ENCODE data around the gene OR12D2. TPM values are rescaled to one million over a fixed set of nuclear protein-coding genes. Genes with fewer than 3 reads are reported as not detected.

Gene OR12D2
- total and polyA plus RNA-seq, 8 donors: not detected

GRCh38 chr6:29414588-29414987, 19.2 kb downstream of the OR12D2 start, which contains the start of gene OR12D1:
Gene OR12D1, plus strand, starts transcription at chr6:29414928.
- Histone ChIP-seq H3K36me3 (no peaks in the 10 kb centered on the region), H3K27ac (no peak within 1 kb of the TSS), H3K27me3 (peaks cover 0 to 4% of the 10 kb centered on the region in 2 donors), H3K9me3 (peaks cover 0 to 10% of the 10 kb centered on the region in 2 donors), H3K4me3 (no peak within 1 kb of the TSS), H3K4me1 (no peaks in the 10 kb centered on the region)
- peak in 1 of 4 donors; percentile 5 for DNase-seq
- intact Hi-C loops (cut with DNase I): no loop called here
- TF ChIP-seq, protein P1, sequence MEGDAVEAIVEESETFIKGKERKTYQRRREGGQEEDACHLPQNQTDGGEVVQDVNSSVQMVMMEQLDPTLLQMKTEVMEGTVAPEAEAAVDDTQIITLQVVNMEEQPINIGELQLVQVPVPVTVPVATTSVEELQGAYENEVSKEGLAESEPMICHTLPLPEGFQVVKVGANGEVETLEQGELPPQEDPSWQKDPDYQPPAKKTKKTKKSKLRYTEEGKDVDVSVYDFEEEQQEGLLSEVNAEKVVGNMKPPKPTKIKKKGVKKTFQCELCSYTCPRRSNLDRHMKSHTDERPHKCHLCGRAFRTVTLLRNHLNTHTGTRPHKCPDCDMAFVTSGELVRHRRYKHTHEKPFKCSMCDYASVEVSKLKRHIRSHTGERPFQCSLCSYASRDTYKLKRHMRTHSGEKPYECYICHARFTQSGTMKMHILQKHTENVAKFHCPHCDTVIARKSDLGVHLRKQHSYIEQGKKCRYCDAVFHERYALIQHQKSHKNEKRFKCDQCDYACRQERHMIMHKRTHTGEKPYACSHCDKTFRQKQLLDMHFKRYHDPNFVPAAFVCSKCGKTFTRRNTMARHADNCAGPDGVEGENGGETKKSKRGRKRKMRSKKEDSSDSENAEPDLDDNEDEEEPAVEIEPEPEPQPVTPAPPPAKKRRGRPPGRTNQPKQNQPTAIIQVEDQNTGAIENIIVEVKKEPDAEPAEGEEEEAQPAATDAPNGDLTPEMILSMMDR (IDR thresholded peaks at IDR 0.05): no peak
- ATAC-seq: no peak

GRCh38 chr6:29419516-29419915, 24.1 kb downstream of the OR12D2 start:
- Histone ChIP-seq H3K4me1 (no peaks in the 10 kb centered on the region), H3K36me3 (no peaks in the 10 kb centered on the region), H3K4me3 (no peak overlapping the region), H3K27ac (no peak overlapping the region), H3K9me3 (no peaks in the 10 kb centered on the region), H3K27me3 (no peaks in the 10 kb centered on the region)
- DNase-seq (no peak), ATAC-seq (no peak)
- TF ChIP-seq, protein P1 (IDR thresholded peaks at IDR 0.05): no peak
- intact Hi-C loops (cut with DNase I): no loop called here

DNA sequence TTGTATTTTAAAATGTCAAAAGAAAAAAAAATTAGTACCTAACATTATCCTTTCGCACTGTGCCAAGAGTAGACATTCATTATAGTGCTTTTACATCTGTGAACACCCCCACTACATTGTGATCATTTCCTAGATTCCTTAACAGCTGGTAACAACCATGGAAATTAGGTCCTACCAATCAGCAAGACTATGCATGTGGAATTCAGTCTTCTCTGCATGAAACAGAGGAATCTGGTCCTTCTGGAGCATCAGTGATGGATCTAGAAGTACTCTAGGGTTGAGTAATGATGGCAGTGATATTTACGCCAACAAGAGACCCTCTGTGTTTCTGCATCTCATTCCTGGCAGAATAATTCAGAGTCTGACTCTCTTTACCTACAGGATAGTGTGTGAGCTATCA, 28.7 kb downstream of the OR12D2 start:
- Histone ChIP-seq H3K4me1 (no peaks in the 10 kb centered on the region), H3K36me3 (no peaks in the 10 kb centered on the region), H3K27ac (no peak overlapping the region), H3K4me3 (no peak overlapping the region), H3K27me3 (no peaks in the 10 kb centered on the region), H3K9me3 (no peaks in the 10 kb centered on the region)
- ATAC-seq: no peak
- DNase-seq: no peak
- intact Hi-C loops (cut with DNase I): no loop called here
- TF ChIP-seq, protein P1 (IDR thresholded peaks at IDR 0.05): no peak

- H3K9me3 ChIP-seq: no peaks in the 10 kb centered on the region
- intact Hi-C loops (cut with DNase I): no loop called here
- H3K4me1 ChIP-seq: no peaks in the 10 kb centered on the region
- H3K36me3 ChIP-seq: no peaks in the 10 kb centered on the region
- DNase-seq (no peak), ATAC-seq (no peak)
- TF ChIP-seq, protein P1 (IDR thresholded peaks at IDR 0.05): no peak
- no peak overlapping the region for H3K27ac ChIP-seq
- no peak overlapping the region for H3K4me3 ChIP-seq
- H3K27me3 ChIP-seq: no peaks in the 10 kb centered on the region
Measured at GRCh38 chr6:29424575-29424974, 29.1 kb downstream of the OR12D2 start.

GRCh38 chr6:29425075-29425474, 29.6 kb downstream of the OR12D2 start:
- no peaks in the 10 kb centered on the region for H3K27me3 ChIP-seq
- no peaks in the 10 kb centered on the region for H3K4me1 ChIP-seq
- H3K4me3 ChIP-seq: no peak overlapping the region
- TF ChIP-seq, protein P1 (IDR thresholded peaks at IDR 0.05): no peak
- no peak overlapping the region for H3K27ac ChIP-seq
- intact Hi-C loops (cut with DNase I): no loop called here
- DNase-seq: no peak
- no peak for ATAC-seq
- no peaks in the 10 kb centered on the region for H3K9me3 ChIP-seq
- no peaks in the 10 kb centered on the region for H3K36me3 ChIP-seq
